NCI-H345 treated with DMSO at 0.1 percent for 48 hours (cell line): Measurements from ENCODE around the gene FBL.

Source experiments
- DNase-seq: peaks from one replicate; lab custom pipeline; 2025; ENCODE audit not compliant: unreplicated experiment; lab: John Stamatoyannopoulos, UW

The FBL gene

DNA sequence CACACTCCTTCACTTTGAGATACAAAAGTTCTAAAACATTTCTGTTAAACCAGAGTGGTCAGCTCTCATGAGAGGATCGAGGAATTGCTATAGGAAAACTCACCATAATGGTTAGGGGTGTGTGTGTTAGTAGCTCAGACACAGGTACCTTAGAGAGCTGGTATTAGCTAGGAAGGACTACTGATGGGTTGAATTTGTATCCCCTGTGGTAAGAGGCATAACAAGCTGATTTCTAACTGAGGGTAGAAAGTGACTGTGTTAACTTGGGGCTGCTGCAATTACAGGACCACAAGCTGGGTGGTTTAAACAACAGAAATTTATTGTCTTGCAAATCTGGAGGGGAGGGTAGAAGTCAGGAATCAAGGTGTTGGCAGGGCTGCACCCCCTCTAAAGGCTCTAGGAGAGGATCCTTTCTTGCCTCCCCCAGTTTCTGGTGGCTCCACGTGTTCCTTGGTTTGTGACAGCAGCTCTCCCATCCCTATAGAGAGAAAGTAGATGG lies 50.1 kb downstream of the FBL start:
- no peak for DNase-seq

DNA sequence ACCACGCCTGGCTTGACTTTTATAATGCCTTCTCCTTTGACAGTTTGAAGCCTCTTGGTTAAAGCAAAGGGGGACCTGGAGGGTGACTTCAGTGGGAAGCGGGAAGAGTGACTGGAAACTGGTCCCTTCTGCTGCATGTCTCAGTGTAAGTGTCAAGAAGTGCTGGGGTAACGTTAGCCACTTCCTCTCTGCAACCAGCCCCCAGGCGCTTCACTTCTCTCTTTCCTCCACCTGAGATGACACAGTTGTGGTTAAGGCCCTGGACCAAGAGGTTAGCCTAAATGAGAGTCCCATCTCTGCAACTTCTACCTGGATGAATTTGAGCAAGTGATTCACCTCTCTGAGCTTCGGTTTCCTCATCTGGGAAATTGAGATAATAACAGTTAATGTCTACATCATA lies 51.2 kb downstream of the FBL start:
- no peak for DNase-seq

DNA sequence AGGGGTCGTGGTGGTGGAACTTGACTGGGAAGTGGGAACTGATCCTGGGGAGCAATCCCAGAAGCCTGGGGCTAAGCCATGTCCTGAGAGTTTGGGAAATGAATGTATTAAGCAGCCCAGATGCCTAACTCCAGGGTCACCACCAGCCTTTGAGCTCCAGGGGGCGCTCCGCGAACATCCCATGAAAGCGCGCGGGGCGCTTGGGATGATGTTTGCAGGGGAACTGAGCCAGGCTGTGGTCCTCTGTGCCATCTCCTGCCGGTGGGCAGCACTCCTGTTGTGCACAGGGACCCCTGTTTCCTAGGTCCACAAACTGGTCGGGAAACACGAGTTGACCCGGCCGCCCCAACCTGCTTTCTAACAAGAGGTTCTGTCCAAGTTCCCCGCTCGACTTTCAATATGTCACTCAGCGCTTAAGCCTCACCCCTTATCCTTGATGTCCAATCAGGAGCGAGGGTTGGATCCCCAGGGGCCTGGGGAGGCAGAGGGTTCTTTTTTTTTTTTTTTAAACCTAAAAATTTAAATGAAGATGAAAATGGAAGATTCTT lies 53.1 kb downstream of the FBL start:
- DNase-seq = peak; percentile 98

DNA sequence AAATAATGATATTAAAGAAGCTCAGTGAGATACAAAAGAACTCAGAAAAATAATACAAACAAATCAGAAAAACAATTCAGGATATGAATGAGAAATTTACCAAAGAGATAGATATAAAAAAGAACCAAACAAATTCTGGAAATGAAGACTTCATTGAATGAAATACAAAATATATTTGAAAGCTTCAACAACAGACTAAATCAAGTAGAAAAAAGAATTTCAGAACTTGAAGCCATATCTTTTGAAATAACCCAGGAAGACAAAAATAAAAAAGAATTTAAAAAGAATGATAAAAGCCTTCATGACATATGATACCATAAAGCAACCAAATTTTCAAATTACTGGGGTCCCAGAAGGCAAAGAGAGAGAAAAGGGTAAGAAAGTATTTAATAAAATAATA lies 57.9 kb downstream of the FBL start:
- no peak for DNase-seq
